ENCODE data around the gene KIF3A.
A peak's percentile ranks its signal among the peaks of the same experiment; 100 is the strongest.

Gene KIF3A

GRCh38 chr5:132776938-132777208, 39.5 kb upstream of the KIF3A start:
- Histone ChIP-seq H3K27ac (peak overlapping the region; percentile 59), H3K9me3 (ENCODE audit: severe bottlenecking) (no peaks in the 10 kb centered on the region), H3K4me3 (ENCODE audit: low read depth, low read length) (peak overlapping the region; percentile 76), H3K27me3 (ENCODE audit: insufficient read depth, low read depth, severe bottlenecking) (no peaks in the 10 kb centered on the region), H3K36me3 (no peaks in the 10 kb centered on the region)
- TF ChIP-seq CTCF (IDR thresholded peaks at IDR 0.05; ENCODE audit: low read depth, low read length), result no peak
- no peak for DNase-seq

GRCh38 chr5:132776131-132776937, 39.0 kb upstream of the KIF3A start:
- peak; percentile 66 for DNase-seq
- Histone ChIP-seq H3K9me3 (ENCODE audit: severe bottlenecking) (no peaks in the 10 kb centered on the region), H3K27ac (peak overlapping the region; percentile 59), H3K36me3 (no peaks in the 10 kb centered on the region), H3K4me3 (ENCODE audit: low read depth, low read length) (peak overlapping the region; percentile 76), H3K27me3 (ENCODE audit: insufficient read depth, low read depth, severe bottlenecking) (no peaks in the 10 kb centered on the region)
- no peak for TF ChIP-seq CTCF (IDR thresholded peaks at IDR 0.05; ENCODE audit: low read depth, low read length)

GRCh38 chr5:132775476-132775961, 38.2 kb upstream of the KIF3A start:
- no peak for DNase-seq
- H3K27me3 ChIP-seq (ENCODE audit: insufficient read depth, low read depth, severe bottlenecking), result no peaks in the 10 kb centered on the region
- H3K4me3 ChIP-seq (ENCODE audit: low read depth, low read length), result peak overlapping the region; percentile 76
- H3K9me3 ChIP-seq (ENCODE audit: severe bottlenecking), result no peaks in the 10 kb centered on the region
- no peaks in the 10 kb centered on the region for H3K36me3 ChIP-seq
- TF ChIP-seq CTCF (IDR thresholded peaks at IDR 0.05; ENCODE audit: low read depth, low read length), result no peak
- H3K27ac ChIP-seq, result no peak overlapping the region

GRCh38 chr5:132774896-132775295, 37.5 kb upstream of the KIF3A start:
- Histone ChIP-seq H3K27ac (peak overlapping the region; percentile 77), H3K4me3 (ENCODE audit: low read depth, low read length) (no peak overlapping the region), H3K9me3 (ENCODE audit: severe bottlenecking) (no peaks in the 10 kb centered on the region), H3K36me3 (no peaks in the 10 kb centered on the region), H3K27me3 (ENCODE audit: insufficient read depth, low read depth, severe bottlenecking) (no peaks in the 10 kb centered on the region)
- no peak for TF ChIP-seq CTCF (IDR thresholded peaks at IDR 0.05; ENCODE audit: low read depth, low read length)
- no peak for DNase-seq

GRCh38 chr5:132774406-132774805, 37.1 kb upstream of the KIF3A start:
- H3K4me3 ChIP-seq (ENCODE audit: low read depth, low read length), result peak overlapping the region; percentile 10; the same call in 1 of the 2 replicates
- no peak for DNase-seq
- TF ChIP-seq CTCF (IDR thresholded peaks at IDR 0.05; ENCODE audit: low read depth, low read length), result no peak
- no peaks in the 10 kb centered on the region for H3K36me3 ChIP-seq
- no peaks in the 10 kb centered on the region for H3K9me3 ChIP-seq (ENCODE audit: severe bottlenecking)
- H3K27ac ChIP-seq, result peak overlapping the region; percentile 77
- H3K27me3 ChIP-seq (ENCODE audit: insufficient read depth, low read depth, severe bottlenecking), result no peaks in the 10 kb centered on the region
